KG1 (cell line): ENCODE results near the gene AKR7A2.
A peak's percentile ranks its signal among the peaks of the same experiment; 100 is the strongest.

Experiments used
- DNase-seq: peaks from one replicate; lab custom pipeline; 2025; lab: John Stamatoyannopoulos, UW

AKR7A2 gene

DNA sequence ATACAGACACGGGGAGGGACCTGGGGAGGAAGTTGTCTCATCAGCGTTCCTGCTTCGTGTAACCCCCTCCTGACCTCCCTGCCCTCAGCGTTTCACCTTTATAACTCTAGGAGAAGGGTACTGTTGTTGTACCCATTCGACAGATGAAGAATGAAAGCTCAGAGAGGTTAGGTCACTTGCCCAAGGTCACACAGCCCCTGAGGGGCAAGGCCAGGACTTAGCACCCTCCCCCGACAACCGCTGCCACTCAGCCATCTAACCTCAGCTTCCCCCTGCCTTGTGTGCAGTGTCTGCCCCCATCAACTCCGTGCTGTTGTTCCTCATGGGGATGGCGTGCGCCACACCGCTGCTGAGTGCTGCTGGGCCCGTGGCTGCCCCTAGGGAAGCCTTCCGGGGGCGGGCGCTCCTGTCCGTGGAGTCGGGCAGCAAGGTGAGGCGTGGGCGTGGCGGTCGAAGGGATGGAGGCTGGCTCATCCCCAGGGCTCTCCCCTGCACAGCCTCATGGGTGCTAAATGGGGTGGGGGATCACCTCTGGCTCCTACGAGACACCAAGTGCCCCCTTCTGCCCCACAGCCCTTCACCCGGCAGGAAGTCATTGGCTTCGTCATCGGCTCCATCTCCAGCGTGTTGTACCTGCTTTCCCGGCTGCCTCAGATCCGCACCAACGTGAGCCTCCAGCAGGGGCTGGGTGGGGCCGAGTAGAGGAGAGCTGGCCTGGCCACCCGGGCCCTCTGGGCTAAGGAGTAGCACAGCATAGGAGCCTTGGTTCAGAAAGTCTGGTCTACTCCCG lies 14.2 kb upstream of the AKR7A2 start:
- DNase-seq: no peak

GRCh38 chr1:19325368-19325957 lies 13.5 kb upstream of the AKR7A2 start:
- DNase-seq: no peak

DNA sequence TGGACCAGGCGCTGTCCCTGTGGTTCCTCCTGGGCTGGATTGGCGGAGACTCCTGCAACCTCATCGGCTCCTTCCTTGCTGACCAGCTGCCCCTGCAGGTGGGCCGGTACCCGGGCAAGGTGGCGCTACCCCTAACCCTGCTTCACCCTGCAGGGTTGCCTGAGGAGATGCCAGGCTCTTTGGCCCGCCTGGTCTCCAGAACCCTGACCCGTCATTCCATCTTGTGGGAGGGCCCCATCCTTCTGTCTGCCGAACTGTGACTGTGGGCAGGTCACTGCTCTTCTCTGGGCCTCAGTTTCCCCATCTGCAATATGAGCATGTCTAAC lies 12.7 kb upstream of the AKR7A2 start:
- no peak for DNase-seq

- DNase-seq: no peak
Observed at GRCh38 chr1:19323987-19324664, 12.2 kb upstream of the AKR7A2 start.

DNA sequence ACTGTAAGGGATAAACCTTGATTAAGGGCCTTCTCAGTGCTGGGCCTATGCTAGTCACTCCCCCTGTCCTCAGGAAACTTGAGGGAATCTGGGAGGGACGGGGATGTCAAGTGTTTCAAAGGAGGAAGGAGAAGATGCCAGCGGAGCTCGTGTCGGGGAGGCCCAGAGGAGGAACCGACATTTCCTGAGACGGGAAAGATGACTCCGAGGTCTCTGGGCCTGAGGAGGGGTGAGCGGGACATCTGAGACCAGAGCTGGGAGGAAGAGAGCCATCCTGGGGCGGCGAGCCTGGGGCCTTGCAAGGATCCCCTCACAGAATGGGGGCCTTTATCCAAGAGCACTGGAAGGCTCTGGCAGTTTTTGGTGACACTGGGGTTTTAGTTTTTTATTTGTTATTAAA lies 10.5 kb upstream of the AKR7A2 start:
- DNase-seq: no peak

DNA sequence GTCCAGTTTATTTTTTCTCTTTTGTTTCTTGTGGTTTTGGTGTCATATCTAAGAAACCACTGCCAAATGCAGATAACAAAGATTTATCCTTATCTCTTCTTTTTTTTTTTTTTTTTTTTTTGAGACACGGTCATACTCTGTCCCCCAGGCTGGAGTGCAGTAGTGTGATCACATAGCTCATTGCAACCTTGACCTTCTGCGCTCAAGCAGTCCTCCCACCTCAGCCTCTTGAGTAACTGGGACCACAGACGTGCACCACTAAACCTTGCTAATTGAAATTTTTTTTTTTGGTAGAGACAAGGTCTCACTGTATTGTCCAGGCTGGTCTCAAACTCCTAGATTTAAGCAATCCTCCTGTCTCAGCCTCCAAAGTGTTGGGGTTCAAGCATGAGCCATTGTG lies 9.1 kb upstream of the AKR7A2 start:
- DNase-seq: no peak

GRCh38 chr1:19319196-19319595 lies 7.3 kb upstream of the AKR7A2 start:
- DNase-seq: no peak

GRCh38 chr1:19317126-19317910 lies 5.4 kb upstream of the AKR7A2 start:
- DNase-seq: no peak

- DNase-seq: peak; percentile 42
Observed at GRCh38 chr1:19315378-19316198, 3.6 kb upstream of the AKR7A2 start.

- DNase-seq: no peak
Observed at GRCh38 chr1:19313961-19314882, 2.3 kb upstream of the AKR7A2 start.

DNA sequence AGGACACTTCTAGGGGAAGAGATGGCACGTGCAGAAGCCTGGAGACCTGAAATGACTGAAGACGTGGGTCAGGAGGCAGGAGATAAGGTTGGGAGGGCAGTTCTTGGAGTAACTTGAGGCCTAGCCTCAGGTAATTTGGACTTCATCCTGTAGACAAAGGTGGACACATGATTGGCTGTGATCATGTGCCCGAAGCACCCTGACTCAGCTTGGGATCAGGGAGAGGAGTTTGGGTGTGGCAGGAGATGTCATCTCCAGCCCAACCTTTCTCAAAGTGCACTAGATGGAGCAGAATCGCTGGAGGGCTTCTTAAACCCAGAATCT lies 1.7 kb upstream of the AKR7A2 start:
- no peak for DNase-seq

GRCh38 chr1:19312782-19313635 lies 1.1 kb upstream of the AKR7A2 start:
- DNase-seq: no peak

- DNase-seq: no peak
Observed at GRCh38 chr1:19311503-19311930, 427 bp downstream of the AKR7A2 start.

DNA sequence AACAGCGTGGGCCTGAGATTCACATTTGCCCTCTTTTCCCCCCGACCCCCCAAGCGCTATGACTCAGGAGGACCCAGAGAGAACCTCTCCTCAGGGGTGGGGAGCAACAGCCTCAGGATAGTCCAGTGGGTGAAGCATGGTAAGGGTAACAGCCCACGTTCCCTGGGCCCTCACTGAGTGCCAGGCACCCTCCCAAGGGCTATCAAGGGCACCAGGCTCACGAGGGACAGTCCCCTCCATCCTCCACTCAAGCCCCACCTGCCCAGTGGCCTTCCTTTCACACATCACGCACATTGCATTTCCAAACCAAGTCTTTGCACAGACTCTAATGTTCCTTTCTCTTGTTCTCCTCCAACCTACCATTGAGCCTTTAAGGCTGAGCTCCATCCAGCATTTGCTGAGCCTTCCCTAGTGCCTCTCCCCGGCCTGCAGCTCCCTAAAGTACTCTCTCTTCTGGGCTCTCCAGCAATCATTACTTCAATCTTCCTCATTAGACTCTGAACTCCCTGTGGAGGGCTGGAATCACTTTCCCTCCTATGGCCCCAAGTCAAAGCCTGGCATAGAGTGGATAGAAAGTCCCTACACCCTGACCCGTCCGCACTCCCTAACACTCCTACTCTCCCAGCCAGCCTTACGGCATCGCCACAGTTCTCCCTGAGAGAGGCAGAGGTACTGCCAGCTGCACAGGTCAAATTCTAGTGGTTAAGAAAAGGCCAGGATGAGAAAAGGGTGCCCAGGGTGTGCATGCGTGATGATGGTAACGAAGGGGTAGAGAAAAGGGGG lies 1.0 kb downstream of the AKR7A2 start:
- no peak for DNase-seq

DNA sequence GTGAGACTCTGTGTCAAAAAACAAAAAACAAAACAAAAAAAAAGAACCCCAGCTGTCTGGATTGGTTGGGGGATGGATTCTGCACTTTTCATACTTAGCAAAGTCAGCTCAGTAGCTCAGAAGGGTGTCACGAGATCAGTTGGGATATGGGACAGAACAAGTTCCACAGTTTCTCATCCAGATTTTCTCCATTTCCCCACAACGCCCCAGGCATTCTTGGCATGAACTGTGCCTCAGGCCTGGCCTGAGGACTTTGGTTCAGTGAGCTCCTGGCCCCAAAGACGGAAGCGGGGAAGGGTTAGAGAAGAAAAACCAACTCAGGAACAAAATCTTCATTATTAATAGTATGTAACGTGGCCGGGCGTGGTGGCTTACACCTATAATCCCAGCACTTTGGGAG lies 1.9 kb downstream of the AKR7A2 start:
- no peak for DNase-seq

DNA sequence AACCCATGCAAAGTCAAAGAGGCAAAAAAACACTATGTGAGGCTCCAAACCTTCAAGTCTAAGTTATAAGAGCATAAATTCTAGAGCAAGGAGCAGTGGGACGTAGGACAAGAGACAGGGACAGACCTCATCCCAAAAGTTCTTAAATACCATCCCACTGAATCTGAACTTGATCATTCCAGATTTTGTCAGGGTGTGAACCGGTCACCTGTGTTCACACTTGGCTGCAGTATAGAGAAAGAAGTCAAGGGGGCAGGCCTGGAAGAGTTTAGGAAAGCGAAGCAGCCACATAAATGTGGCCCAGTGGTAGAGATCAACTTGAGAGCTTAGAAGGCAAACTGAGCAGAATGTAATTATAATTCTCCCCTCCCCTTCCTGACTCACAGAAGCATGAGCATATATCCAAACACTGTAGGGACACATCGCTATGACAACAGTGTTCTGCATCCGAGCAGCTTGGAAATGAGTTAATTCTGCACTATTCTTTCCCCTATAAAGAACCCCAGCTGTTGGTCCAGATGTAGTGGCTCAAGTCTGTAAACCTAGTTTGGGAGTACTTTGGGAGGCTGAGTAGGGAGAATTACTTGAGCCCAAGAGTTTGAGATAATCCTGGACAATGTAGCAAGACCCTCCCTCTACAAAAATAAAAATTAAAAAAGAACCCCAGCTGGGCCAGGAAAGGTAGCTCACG lies 2.7 kb downstream of the AKR7A2 start:
- no peak for DNase-seq

- no peak for DNase-seq
Observed at GRCh38 chr1:19308509-19308907, 3.4 kb downstream of the AKR7A2 start.

- DNase-seq: no peak
Observed at GRCh38 chr1:19307794-19308508, 4.0 kb downstream of the AKR7A2 start.
